Neural crest cell (in vitro differentiated cells): ENCODE data around the gene SP3. TPM values are rescaled to one million over a fixed set of nuclear protein-coding genes. Genes with fewer than 3 reads are reported as not detected.

Experiments used
- DNase-seq: peaks from one replicate; pipeline ENCODE4 v3.0.0; 2021; ENCODE audit warnings: low read depth, mixed read lengths, low spot score
- H3K27ac Mint-ChIP-seq: one replicate; pipeline ENCODE4 v1.8.0; 2021; ENCODE audit warnings: mild to moderate bottlenecking, mixed read lengths; ENCODE audit not compliant: unreplicated experiment
- H3K27me3 Mint-ChIP-seq: 2 replicates; pipeline ENCODE4 v1.8.0; 2021; ENCODE audit warnings: low read depth, mild to moderate bottlenecking, mixed read lengths
- H3K36me3 Mint-ChIP-seq: 2 replicates; pipeline ENCODE4 v1.8.0; 2021; ENCODE audit warnings: low read depth, mild to moderate bottlenecking, mixed read lengths
- H3K4me1 Mint-ChIP-seq: 2 replicates; pipeline ENCODE4 v1.8.0; 2021; ENCODE audit warnings: mixed read lengths
- H3K4me3 Mint-ChIP-seq: one replicate; pipeline ENCODE4 v1.8.0; 2021; ENCODE audit warnings: mild to moderate bottlenecking, mixed read lengths
- H3K9me3 Mint-ChIP-seq: 2 replicates; pipeline ENCODE4 v1.8.0; 2021; ENCODE audit warnings: mixed read lengths
- total RNA-seq: library from RNA; stranded (reverse); gene quantifications from 2 replicates; pipeline ENCODE4 v1.2.1, GENCODE V29; 2021
- TF ChIP-seq, protein P1 (sequence below): fragments of 200-600 bp; sonication (generic); conservative IDR thresholded peaks from 2 replicates; pipeline ENCODE4 v1.5.0; 2021; ENCODE audit warnings: antibody characterized with exemption, mild to moderate bottlenecking

SP3 gene
- total RNA-seq, 1 donor from 2014 or later, result 105 TPM

DNA sequence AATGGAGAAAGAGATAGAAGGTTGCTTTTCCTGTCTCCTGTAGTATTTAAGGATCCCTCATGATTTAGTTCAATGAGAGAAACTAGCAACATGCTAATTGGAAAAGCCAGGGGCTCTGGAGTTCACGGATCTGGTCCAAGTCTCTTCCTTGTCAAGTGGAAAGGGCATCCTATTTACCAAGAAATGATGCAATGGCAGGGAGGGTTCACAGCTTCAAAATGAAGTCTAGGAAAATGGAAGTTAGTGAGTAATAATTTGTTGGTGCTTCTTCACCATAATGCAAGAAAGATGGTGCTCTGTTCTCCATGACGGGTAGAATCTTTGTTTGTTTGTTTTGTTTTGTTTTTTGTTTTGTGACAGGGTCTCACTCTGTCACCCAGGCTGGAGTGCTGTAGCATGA is 34.6 kb upstream of the SP3 start:
- H3K4me3 Mint-ChIP-seq, result no peak overlapping the region
- H3K27ac Mint-ChIP-seq, result no peak overlapping the region

GRCh38 chr2:173999272-173999671 is 34.1 kb upstream of the SP3 start:
- Mint-ChIP-seq H3K27ac (no peak overlapping the region), H3K36me3 (no peaks in the 10 kb centered on the region), H3K9me3 (no peaks in the 10 kb centered on the region), H3K4me1 (no peaks in the 10 kb centered on the region), H3K4me3 (no peak overlapping the region), H3K27me3 (peaks cover 4% of the 10 kb centered on the region)
- DNase-seq, result no peak
- TF ChIP-seq, protein P1, sequence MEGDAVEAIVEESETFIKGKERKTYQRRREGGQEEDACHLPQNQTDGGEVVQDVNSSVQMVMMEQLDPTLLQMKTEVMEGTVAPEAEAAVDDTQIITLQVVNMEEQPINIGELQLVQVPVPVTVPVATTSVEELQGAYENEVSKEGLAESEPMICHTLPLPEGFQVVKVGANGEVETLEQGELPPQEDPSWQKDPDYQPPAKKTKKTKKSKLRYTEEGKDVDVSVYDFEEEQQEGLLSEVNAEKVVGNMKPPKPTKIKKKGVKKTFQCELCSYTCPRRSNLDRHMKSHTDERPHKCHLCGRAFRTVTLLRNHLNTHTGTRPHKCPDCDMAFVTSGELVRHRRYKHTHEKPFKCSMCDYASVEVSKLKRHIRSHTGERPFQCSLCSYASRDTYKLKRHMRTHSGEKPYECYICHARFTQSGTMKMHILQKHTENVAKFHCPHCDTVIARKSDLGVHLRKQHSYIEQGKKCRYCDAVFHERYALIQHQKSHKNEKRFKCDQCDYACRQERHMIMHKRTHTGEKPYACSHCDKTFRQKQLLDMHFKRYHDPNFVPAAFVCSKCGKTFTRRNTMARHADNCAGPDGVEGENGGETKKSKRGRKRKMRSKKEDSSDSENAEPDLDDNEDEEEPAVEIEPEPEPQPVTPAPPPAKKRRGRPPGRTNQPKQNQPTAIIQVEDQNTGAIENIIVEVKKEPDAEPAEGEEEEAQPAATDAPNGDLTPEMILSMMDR, result no peak

More for the DNA sequence above, 34.6 kb upstream of the SP3 start:
- no peaks in the 10 kb centered on the region for H3K4me1 Mint-ChIP-seq
- TF ChIP-seq, protein P1, result no peak
- peaks cover 3% of the 10 kb centered on the region for H3K27me3 Mint-ChIP-seq
- H3K36me3 Mint-ChIP-seq, result no peaks in the 10 kb centered on the region
- no peaks in the 10 kb centered on the region for H3K9me3 Mint-ChIP-seq
- no peak for DNase-seq

DNA sequence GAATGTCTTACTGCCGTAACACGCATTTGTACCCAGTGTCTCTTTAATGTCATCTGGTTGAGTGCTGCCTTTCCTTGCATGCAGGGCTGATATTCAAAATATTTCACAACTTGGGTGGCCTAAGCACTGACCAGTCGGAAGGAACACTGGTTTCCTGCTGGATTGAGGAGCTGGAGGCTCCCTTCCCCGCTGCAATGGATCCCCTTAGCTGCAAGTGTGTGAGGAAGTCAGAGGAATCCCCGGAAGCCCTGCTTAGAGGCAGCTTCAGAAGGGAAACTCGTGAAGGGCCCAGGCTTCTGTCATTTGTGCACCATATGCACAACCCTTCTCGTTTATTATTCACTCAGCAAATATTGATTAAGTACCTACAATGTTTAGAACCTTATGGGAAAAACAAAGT is 33.2 kb upstream of the SP3 start:
- no peak overlapping the region for H3K4me3 Mint-ChIP-seq
- TF ChIP-seq, protein P1, result no peak
- no peaks in the 10 kb centered on the region for H3K9me3 Mint-ChIP-seq
- no peaks in the 10 kb centered on the region for H3K4me1 Mint-ChIP-seq
- peak overlapping the region; percentile 7 for H3K27ac Mint-ChIP-seq
- H3K36me3 Mint-ChIP-seq, result no peaks in the 10 kb centered on the region
- DNase-seq, result no peak
- peaks cover 4% of the 10 kb centered on the region for H3K27me3 Mint-ChIP-seq

DNA sequence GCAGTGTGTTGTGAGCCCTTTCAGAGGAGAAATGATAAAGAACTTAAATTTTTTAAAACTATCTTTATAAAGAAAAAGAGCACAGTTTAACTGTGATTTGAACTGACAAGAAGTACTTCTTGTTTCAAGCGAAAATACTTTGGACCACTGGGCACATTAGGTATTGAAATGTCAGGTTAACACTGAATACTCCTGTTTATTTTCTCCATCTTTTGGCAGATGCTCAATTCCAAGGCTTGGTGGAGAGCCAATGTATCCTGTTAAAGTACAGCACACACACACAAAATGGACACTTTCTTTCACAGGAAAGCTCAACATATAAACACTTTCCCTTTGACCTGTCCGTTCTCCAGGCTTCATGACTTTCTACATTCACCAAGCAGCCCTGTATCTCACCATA is 32.6 kb upstream of the SP3 start:
- no peak overlapping the region for H3K4me3 Mint-ChIP-seq
- no peaks in the 10 kb centered on the region for H3K9me3 Mint-ChIP-seq
- no peak overlapping the region for H3K27ac Mint-ChIP-seq
- no peak for DNase-seq
- peaks cover 4% of the 10 kb centered on the region for H3K27me3 Mint-ChIP-seq
- no peaks in the 10 kb centered on the region for H3K36me3 Mint-ChIP-seq
- H3K4me1 Mint-ChIP-seq, result no peaks in the 10 kb centered on the region
- TF ChIP-seq, protein P1, result no peak

- DNase-seq, result no peak
- Mint-ChIP-seq H3K4me3 (no peak overlapping the region), H3K4me1 (no peaks in the 10 kb centered on the region), H3K9me3 (no peaks in the 10 kb centered on the region), H3K27me3 (peaks cover 4% of the 10 kb centered on the region), H3K36me3 (no peaks in the 10 kb centered on the region), H3K27ac (no peak overlapping the region)
- TF ChIP-seq, protein P1, result no peak
These were observed 32.1 kb upstream of the SP3 start for GRCh38 chr2:173997269-173997668.

- H3K27me3 Mint-ChIP-seq, result peaks cover 4% of the 10 kb centered on the region
- TF ChIP-seq, protein P1, result no peak
- no peak overlapping the region for H3K27ac Mint-ChIP-seq
- no peaks in the 10 kb centered on the region for H3K9me3 Mint-ChIP-seq
- DNase-seq, result no peak
- no peaks in the 10 kb centered on the region for H3K36me3 Mint-ChIP-seq
- H3K4me3 Mint-ChIP-seq, result no peak overlapping the region
- no peaks in the 10 kb centered on the region for H3K4me1 Mint-ChIP-seq
These were observed 31.6 kb upstream of the SP3 start for GRCh38 chr2:173996766-173997165.
